HepG2 (cell line): ENCODE measurements around the gene DQX1. TPM values are rescaled to one million over a fixed set of nuclear protein-coding genes. Genes with fewer than 3 reads are reported as not detected.

ENCODE experiments used
- BORCS8-MEF2B ChIP-seq: sonication (generic); formaldehyde crosslinking; IDR thresholded peaks from 2 replicates; pipeline ENCODE4 v1.8.0; 2022; ENCODE audit warnings: mild to moderate bottlenecking, missing genetic modification reagents
- CENPBD1 ChIP-seq: sonication (generic); formaldehyde crosslinking; IDR thresholded peaks from 2 replicates; pipeline ENCODE4 v1.8.0; 2022; ENCODE audit warnings: missing genetic modification reagents, low read depth, mild to moderate bottlenecking, borderline replicate concordance
- CENPX ChIP-seq: sonication (generic); formaldehyde crosslinking; IDR thresholded peaks from 2 replicates; pipeline ENCODE4 v1.9.0; 2021; ENCODE audit warnings: mild to moderate bottlenecking, missing genetic modification reagents, moderate library complexity
- EEA1 ChIP-seq: sonication (generic); formaldehyde crosslinking; IDR thresholded peaks from 2 replicates; pipeline ENCODE4 v1.5.1; 2020; ENCODE audit warnings: mild to moderate bottlenecking, missing genetic modification reagents, borderline replicate concordance
- ETV5 ChIP-seq: IDR thresholded peaks from 2 replicates; pipeline ENCODE4 v1.6.1; 2018; ENCODE audit warnings: missing biosample characterization, missing genetic modification reagents, inconsistent platforms, borderline replicate concordance
- GATAD1 ChIP-seq: IDR thresholded peaks from 2 replicates; pipeline ENCODE4 v1.6.1; 2016; ENCODE audit warnings: missing genetic modification reagents, missing compliant biosample characterization
- HIC2 ChIP-seq: sonication (generic); formaldehyde crosslinking; IDR thresholded peaks from 2 replicates; pipeline ENCODE4 v1.9.0; 2022; ENCODE audit warnings: low read depth, missing genetic modification reagents
- KDM2A ChIP-seq: sonication (generic); formaldehyde crosslinking; IDR thresholded peaks from 2 replicates; pipeline ENCODE4 v1.4.0; 2020; ENCODE audit warnings: low read depth, missing genetic modification reagents, borderline replicate concordance
- MAZ ChIP-seq, 2 experiments: sonication (generic) in 1 of 2; formaldehyde crosslinking in 1 of 2; IDR thresholded peaks; 2 replicates each; pipeline versions ENCODE4 v1.5.0 to v1.6.1; 2012 to 2020; ENCODE audit warnings: low read depth in 2 of 2, mild to moderate bottlenecking in 2 of 2, borderline replicate concordance in 1 of 2, improper control_type of control experiment in 1 of 2, low read length in 1 of 2, missing genetic modification reagents in 1 of 2, moderate library complexity in 1 of 2
- MYPOP ChIP-seq: sonication (generic); formaldehyde crosslinking; IDR thresholded peaks from 2 replicates; pipeline ENCODE4 v1.8.1; 2023; ENCODE audit warnings: mild to moderate bottlenecking, moderate library complexity, missing genetic modification reagents
- POLR2AphosphoS5 ChIP-seq: IDR thresholded peaks from 2 replicates; pipeline ENCODE4 v1.6.1; 2012; ENCODE audit warnings: low read depth, low read length
- SALL1 ChIP-seq: sonication (generic); formaldehyde crosslinking; IDR thresholded peaks from 2 replicates; pipeline ENCODE4 v1.8.0; 2022; ENCODE audit warnings: mild to moderate bottlenecking, missing genetic modification reagents
- SKI ChIP-seq: fragments of 450-650 bp; IDR thresholded peaks from one replicate; pipeline ENCODE4 v1.6.1; 2018; ENCODE audit warnings: mild to moderate bottlenecking; ENCODE audit not compliant: partially characterized antibody
- ZBTB33 ChIP-seq: sonication (generic); formaldehyde crosslinking; IDR thresholded peaks from 2 replicates; pipeline ENCODE4 v1.4.0; 2020; ENCODE audit warnings: missing genetic modification reagents
- ZBTB49 ChIP-seq: sonication (generic); formaldehyde crosslinking; IDR thresholded peaks from 2 replicates; pipeline ENCODE4 v1.4.0; 2020; ENCODE audit warnings: missing genetic modification reagents, borderline replicate concordance
- ZNF256 ChIP-seq: sonication (generic); formaldehyde crosslinking; conservative IDR thresholded peaks from 2 replicates; pipeline ENCODE4 v1.4.0; 2020; ENCODE audit warnings: missing genetic modification reagents
- ZNF274 ChIP-seq: sonication (generic); formaldehyde crosslinking; IDR thresholded peaks from 2 replicates; pipeline ENCODE4 v1.5.1; 2020; ENCODE audit warnings: mild to moderate bottlenecking, missing genetic modification reagents
- ZNF414 ChIP-seq: sonication (generic); formaldehyde crosslinking; IDR thresholded peaks from 2 replicates; pipeline ENCODE4 v1.5.0; 2020; ENCODE audit warnings: missing genetic modification reagents
- ZNF543 ChIP-seq: sonication (generic); formaldehyde crosslinking; IDR thresholded peaks from 2 replicates; pipeline ENCODE4 v1.4.0; 2020; ENCODE audit warnings: mild to moderate bottlenecking, missing genetic modification reagents
- polyA plus RNA-seq, 8 experiments: library from polyadenylated mRNA; depleted of rRNA in 3 of 8; stranded (reverse) in 7 of 8; unstranded in 1 of 8; fragments of >200 nt; fragmentation: Illumina TruSeq in 4 of 8; extraction: Trizol in 4 of 8; gene quantifications; 2 replicates each; pipeline versions ENCODE4 v1.2.1 to v1.2.3, GENCODE V29; 2011 to 2016; ENCODE audit warnings: low read depth in 4 of 8, missing spikeins in 1 of 8, mixed read lengths in 1 of 8; ENCODE audit not compliant: insufficient read depth in 1 of 8
- total RNA-seq, 5 experiments: library from RNA; depleted of rRNA; stranded (reverse); fragments of >200 nt; fragmentation: Illumina TruSeq; extraction: Trizol; gene quantifications; 2 replicates each; pipeline ENCODE4 v1.2.3, GENCODE V29; 2016; ENCODE audit warnings: low read depth in 1 of 5

The DQX1 gene
- total and polyA plus RNA-seq, 2 of the 13 experiments (the other 11 are each of a cell fraction or from before 2014, with no cell fraction given), result 27.6 to 89.8 TPM

GRCh38 chr2:74507145-74507925, 18.7 kb downstream of the DQX1 start, which contains the start of gene PCGF1 (continued):
- TF ChIP-seq SALL1 (CRISPR knock-in tag) (peak; percentile 93), KDM2A (CRISPR knock-in tag) (peak; percentile 100), EEA1 (peak; percentile 48; the same call in 1 of the 2 replicates), POLR2AphosphoS5 (peak; percentile 74), GATAD1 (CRISPR knock-in tag) (peak; percentile 93), ZNF256 (0 out of 2 replicates have a peak, but pooled peaks have one; percentile 70), CENPBD1 (CRISPR knock-in tag) (no peak; the same call in 1 of the 2 replicates), ZNF274 (CRISPR knock-in tag) (peak; percentile 83), ZNF543 (CRISPR knock-in tag) (peak; percentile 96), SKI (no peak), MAZ (IDR thresholded peaks at IDR 0.05; ENCODE audit: borderline replicate concordance, low read depth, low read length) (peak; percentile 79), MAZ (CRISPR knock-in tag; IDR thresholded peaks at IDR 0.05; ENCODE audit: low read depth) (peak; percentile 94), ZNF414 (peak; percentile 77; the same call in 1 of the 2 replicates), ZBTB49 (0 out of 2 replicates have a peak, but pooled peaks have one; percentile 10), ZBTB33 (CRISPR knock-in tag) (no peak), BORCS8-MEF2B (CRISPR knock-in tag) (peak; percentile 53), MYPOP (peak; percentile 41; the same call in 1 of the 2 replicates), CENPX (no peak), ETV5 (CRISPR knock-in tag) (no peak; the same call in none of the 2 replicates), HIC2 (CRISPR knock-in tag) (0 out of 2 replicates have a peak, but pooled peaks have one; percentile 55)
